T-cell (primary cell): Measurements from ENCODE around the gene ACTR10. TPM values are rescaled to one million over a fixed set of nuclear protein-coding genes. Genes with fewer than 3 reads are reported as not detected.

Experiments used
- ATAC-seq, 4 experiments: fragments of 200-7000 bp in 3 of 4; fragments of 150-1000 bp in 1 of 4; cut with Tn5 transposase; replicated peaks in 1 of 4; 1 replicate in 3 of 4; 2 replicates in 1 of 4; pipeline ENCODE4 v1.10.0; 2021; ENCODE audit warnings: moderate library complexity in 3 of 4, mild to moderate bottlenecking in 2 of 4, moderate number of reproducible peaks in 1 of 4
- CTCF ChIA-PET, 2 donors: fragments of 300-600 bp; sonication (Branson Sonifier 250); formaldehyde crosslinking; loops; one replicate each; lab custom pipeline; 2022; ENCODE audit warnings: antibody characterized with exemption in 2 of 2; lab: Charles Lee
- POLR2A ChIA-PET, 2 donors: fragments of 300-600 bp; sonication (Branson Sonifier 250); formaldehyde crosslinking; loops; one replicate each; lab custom pipeline; 2022; ENCODE audit warnings: antibody characterized with exemption in 2 of 2; lab: Charles Lee
- DNase-seq, 35 experiments: peaks; one replicate each; pipeline versions ENCODE4 v3.0.0 to v3.0.0-alpha.2; 2013 to 2023
- H3K27ac ChIP-seq: one replicate; pipeline ENCODE4 v1.5.1; 2013; ENCODE audit warnings: low read length
- H3K27me3 ChIP-seq, 2 experiments: replicated peaks in 1 of 2; 1 replicate in 1 of 2; 2 replicates in 1 of 2; pipeline versions ENCODE4 v1.6.1 to v1.7.0; 2013; ENCODE audit warnings: low read length in 1 of 2, mixed read lengths in 1 of 2; ENCODE audit not compliant: control insufficient read depth in 2 of 2, insufficient read depth in 2 of 2; ENCODE audit errors: extremely low read depth in 1 of 2
- H3K36me3 ChIP-seq, 2 donors: 1 replicate in 1 of 2; 2 replicates in 1 of 2; pipeline versions ENCODE4 v1.6.1 to v1.7.0; 2013; ENCODE audit warnings: low read length in 1 of 2; ENCODE audit not compliant: control insufficient read depth in 2 of 2, insufficient read depth in 1 of 2; ENCODE audit errors: extremely low read depth in 1 of 2
- H3K4me1 ChIP-seq, 2 experiments: 1 replicate in 1 of 2; 2 replicates in 1 of 2; pipeline versions ENCODE4 v1.6.1 to v1.7.0; 2013; ENCODE audit warnings: low read length in 2 of 2, mixed read lengths in 1 of 2; ENCODE audit not compliant: insufficient read depth in 2 of 2, control insufficient read depth in 1 of 2; ENCODE audit errors: extremely low read depth in 1 of 2
- H3K4me3 ChIP-seq, 2 donors: 1 replicate in 1 of 2; 2 replicates in 1 of 2; pipeline versions ENCODE4 v1.5.1 to v1.7.0; 2013; ENCODE audit warnings: mild to moderate bottlenecking in 2 of 2, low read length in 1 of 2, moderate library complexity in 1 of 2; ENCODE audit not compliant: control insufficient read depth in 1 of 2; ENCODE audit errors: extremely low read depth in 1 of 2
- H3K9me3 ChIP-seq: 2 replicates; pipeline ENCODE4 v1.7.0; 2013
- H3K27ac Mint-ChIP-seq, 2 donors: one replicate each; pipeline ENCODE4 v1.8.0; 2020 to 2021; ENCODE audit warnings: mild to moderate bottlenecking in 2 of 2, mixed read lengths in 2 of 2
- H3K27me3 Mint-ChIP-seq, 2 donors: one replicate each; pipeline ENCODE4 v1.8.0; 2021 to 2022; ENCODE audit warnings: mixed read lengths in 2 of 2
- H3K36me3 Mint-ChIP-seq: one replicate; pipeline ENCODE4 v1.8.0; 2021; ENCODE audit warnings: mixed read lengths
- H3K4me1 Mint-ChIP-seq, 3 donors: one replicate each; pipeline ENCODE4 v1.8.0; 2020 to 2022; ENCODE audit warnings: mixed read lengths in 3 of 3, mild to moderate bottlenecking in 1 of 3
- H3K4me3 Mint-ChIP-seq, 3 donors: one replicate each; pipeline ENCODE4 v1.8.0; 2020 to 2022; ENCODE audit warnings: mild to moderate bottlenecking in 3 of 3, mixed read lengths in 3 of 3, moderate library complexity in 3 of 3
- H3K9me3 Mint-ChIP-seq, 3 donors: one replicate each; pipeline ENCODE4 v1.8.0; 2020 to 2022; ENCODE audit warnings: mixed read lengths in 3 of 3
- WGBS: methylation state at CpG from one replicate; pipeline ENCODE4 v1.1.5; 2013; ENCODE audit warnings: missing lambda C conversion rate; ENCODE audit not compliant: insufficient coverage; 5-methylcytosine and 5-hydroxymethylcytosine counted together
- total RNA-seq, 35 experiments: library from RNA in 6 of 35; stranded (reverse) in 6 of 35; fragments of 120-200 nt in 1 of 35; gene quantifications; one replicate each; pipeline versions ENCODE4 v1.2.1 to v1.2.4 and lab custom pipeline; 2013 to 2026

Gene ACTR10
- total RNA-seq, 5 donors from 2014 or later (not counting 1 experiment from before 2014, with no cell fraction given), result 36.7 to 49.7 (median 42.3) TPM

GRCh38 chr14:58282925-58283593, 83.1 kb downstream of the ACTR10 start:
- ATAC-seq (no peak), DNase-seq (no peak)
- peaks cover 5 to 68% of the 10 kb centered on the region in 2 donors for H3K36me3 ChIP-seq
- H3K27ac ChIP-seq, result no peak overlapping the region
- Mint-ChIP-seq H3K9me3 (no peaks in the 10 kb centered on the region), H3K4me3 (no peak overlapping the region), H3K4me1 (peaks cover 71 to 73% (median 72%) of the 10 kb centered on the region in 3 donors), H3K27me3 (no peaks in the 10 kb centered on the region), H3K27ac (peak overlapping the region; percentile 4 to 90), H3K36me3 (peaks cover 40% of the 10 kb centered on the region)
- ChIA-PET CTCF (interaction anchor here (0.5 to 1.4 kb wide), 2 partner anchors 9 to 10 kb away, joined by 3 to 4 read pairs; no protein-coding TSS in a partner anchor), POLR2A (interaction anchor here in 1 of 2 donors (0.7 kb wide), 1 partner anchor 35 kb away, joined by 3 read pairs; no protein-coding TSS in a partner anchor)
- no peaks in the 10 kb centered on the region for H3K9me3 ChIP-seq
- no CpG with 5 or more reads among the region's 4 CpGs for WGBS
- no peak overlapping the region for H3K4me3 ChIP-seq
- H3K4me1 ChIP-seq, result peaks cover 15 to 18% of the 10 kb centered on the region in 2 experiments
- H3K27me3 ChIP-seq, result no peaks in the 10 kb centered on the region

GRCh38 chr14:58283730-58284129, 83.8 kb downstream of the ACTR10 start:
- Histone ChIP-seq H3K36me3 (peaks cover 5 to 71% of the 10 kb centered on the region in 2 donors), H3K9me3 (no peaks in the 10 kb centered on the region), H3K4me1 (peaks cover 12 to 18% of the 10 kb centered on the region in 2 experiments), H3K27me3 (no peaks in the 10 kb centered on the region), H3K27ac (no peak overlapping the region), H3K4me3 (no peak overlapping the region)
- H3K9me3 Mint-ChIP-seq, result no peaks in the 10 kb centered on the region
- peak overlapping the region; percentile 40 to 41 for H3K27ac Mint-ChIP-seq
- no peak for DNase-seq
- no peak overlapping the region for H3K4me3 Mint-ChIP-seq
- ATAC-seq, result no peak
- H3K27me3 Mint-ChIP-seq, result no peaks in the 10 kb centered on the region
- CTCF ChIA-PET, result no interaction called here
- POLR2A ChIA-PET, result no interaction called here
- peaks cover 74 to 79% (median 78%) of the 10 kb centered on the region in 3 donors for H3K4me1 Mint-ChIP-seq
- H3K36me3 Mint-ChIP-seq, result peaks cover 44% of the 10 kb centered on the region

GRCh38 chr14:58285132-58285531, 85.2 kb downstream of the ACTR10 start:
- Mint-ChIP-seq H3K9me3 (no peaks in the 10 kb centered on the region), H3K27ac (peak overlapping the region; percentile 50 to 73), H3K4me3 (no peak overlapping the region), H3K27me3 (no peaks in the 10 kb centered on the region), H3K36me3 (peaks cover 46% of the 10 kb centered on the region), H3K4me1 (peaks cover 76 to 84% (median 83%) of the 10 kb centered on the region in 3 donors)
- WGBS, result 76% methylated on average over 3 of the region's 4 CpGs
- ChIA-PET POLR2A (interaction anchor here in 1 of 2 donors (2.4 kb wide), 1 partner anchor 13 kb away, joined by 8 read pairs; the partner anchor contains the start of gene ARID4A), CTCF (no interaction called here)
- Histone ChIP-seq H3K27ac (no peak overlapping the region), H3K9me3 (no peaks in the 10 kb centered on the region), H3K36me3 (peaks cover 6 to 72% of the 10 kb centered on the region in 2 donors), H3K4me3 (no peak overlapping the region), H3K27me3 (no peaks in the 10 kb centered on the region), H3K4me1 (peaks cover 14 to 18% of the 10 kb centered on the region in 2 experiments)
- ATAC-seq (no peak), DNase-seq (no peak)

Other genes with a start within 250 kb of the ACTR10 start
- gene ARMH4, start 47.9 kb upstream of the ACTR10 start, total RNA-seq, result not detected
- gene PSMA3, start 44.7 kb downstream of the ACTR10 start, total RNA-seq, result 100 to 1,000 TPM in 2 of 5 donors, 10 to 100 TPM in 3; 75.5 to 139 (median 99.7) TPM
- gene ARID4A, start 98.4 kb downstream of the ACTR10 start, total RNA-seq, result 10 to 100 TPM; 51.2 to 70.1 (median 57.6) TPM
- under 1 TPM in 1 of 5 donors, not detected in 4; 0.73 TPM for gene TOMM20L, start 195.8 kb downstream of the ACTR10 start, total RNA-seq
- 10 to 100 TPM; 23.4 to 37.4 (median 29.1) TPM for gene TIMM9, start 227.4 kb downstream of the ACTR10 start, total RNA-seq
- 10 to 100 TPM; 32.5 to 37.8 (median 33.7) TPM for gene KIAA0586, start 227.6 kb downstream of the ACTR10 start, total RNA-seq